A204.1 (cell line): ENCODE measurements around the gene JAM3.

Experiments used
- FAIRE-seq: peaks from 2 replicates; lab custom pipeline; 2012; peaks lifted over from hg19 to GRCh38; lab: Jason Lieb, UNC

JAM3 gene

DNA sequence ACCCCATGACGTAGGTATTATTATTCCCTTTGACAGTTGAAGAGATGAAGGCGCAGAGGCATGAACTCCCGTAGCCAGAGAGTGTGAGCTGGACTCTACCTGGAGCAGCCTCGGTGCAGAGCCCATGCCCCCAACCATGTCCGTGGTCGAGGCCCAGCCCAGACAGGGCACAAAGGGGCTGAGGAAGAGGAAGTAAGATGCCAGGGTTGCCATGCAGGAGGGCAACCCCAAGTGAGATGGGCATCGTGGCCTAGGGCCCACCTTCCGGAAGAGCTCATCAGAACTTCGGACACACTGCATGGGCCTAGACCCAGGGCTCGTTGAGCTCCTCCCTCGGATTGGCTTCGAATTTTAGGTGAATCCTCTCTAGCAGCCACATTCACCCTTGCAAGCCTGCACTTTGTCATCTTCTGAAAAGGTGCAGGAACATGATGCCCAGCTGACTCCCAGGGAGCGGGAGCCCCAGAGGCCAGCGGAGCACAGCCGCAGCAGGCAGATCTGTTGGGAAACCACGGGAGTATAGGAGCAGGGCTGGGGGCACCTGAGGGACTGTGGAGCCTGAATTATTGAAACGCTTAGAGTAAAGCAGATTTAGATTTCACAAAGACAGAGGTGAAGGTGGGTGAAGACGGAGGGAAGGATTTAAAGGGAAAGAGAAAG, 29.0 kb upstream of the JAM3 start:
- no peak for FAIRE-seq

DNA sequence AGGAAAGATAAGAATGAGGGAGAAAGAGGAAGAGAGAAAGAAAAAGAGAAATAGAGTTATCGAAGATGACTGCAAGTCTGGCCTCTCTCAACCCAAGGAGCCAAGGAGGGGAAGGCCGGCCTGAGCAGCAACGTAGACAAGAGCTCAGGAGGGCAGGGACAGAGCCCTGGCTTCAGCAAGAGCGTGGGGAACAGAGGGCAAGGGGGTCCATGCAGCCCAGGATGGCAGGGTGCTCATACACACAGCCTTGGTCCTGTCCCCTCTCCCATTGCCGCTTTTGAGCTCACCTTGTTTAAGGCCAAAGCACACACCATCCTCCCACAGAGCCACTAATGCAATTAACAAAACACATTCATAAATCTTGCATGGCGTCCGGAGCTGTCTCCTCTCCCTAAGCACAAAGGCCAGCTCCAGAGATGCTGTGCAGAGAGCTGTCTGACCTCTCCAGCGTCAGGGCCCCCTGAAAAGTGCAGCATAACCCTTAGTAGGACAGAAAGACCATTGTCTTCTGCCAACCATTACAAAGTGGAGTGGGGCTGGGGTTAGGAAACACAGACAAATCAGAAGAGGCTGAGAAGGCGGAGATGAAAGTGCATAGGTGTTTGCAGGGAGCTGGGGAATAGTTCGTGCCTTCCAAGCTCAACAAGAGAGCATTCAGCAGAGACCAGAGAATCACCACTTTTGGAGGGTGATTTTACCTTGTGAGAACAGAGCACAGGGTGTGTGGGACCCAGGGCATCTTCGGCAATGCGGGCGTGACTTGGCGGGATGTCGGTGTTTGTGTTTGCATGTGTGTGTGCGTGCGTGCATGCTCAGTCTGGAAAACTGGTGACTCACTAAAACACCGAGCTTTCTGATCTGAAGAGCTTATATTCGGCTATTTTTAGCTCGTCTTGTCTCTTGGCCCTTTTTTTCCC, 28.2 kb upstream of the JAM3 start:
- no peak for FAIRE-seq

DNA sequence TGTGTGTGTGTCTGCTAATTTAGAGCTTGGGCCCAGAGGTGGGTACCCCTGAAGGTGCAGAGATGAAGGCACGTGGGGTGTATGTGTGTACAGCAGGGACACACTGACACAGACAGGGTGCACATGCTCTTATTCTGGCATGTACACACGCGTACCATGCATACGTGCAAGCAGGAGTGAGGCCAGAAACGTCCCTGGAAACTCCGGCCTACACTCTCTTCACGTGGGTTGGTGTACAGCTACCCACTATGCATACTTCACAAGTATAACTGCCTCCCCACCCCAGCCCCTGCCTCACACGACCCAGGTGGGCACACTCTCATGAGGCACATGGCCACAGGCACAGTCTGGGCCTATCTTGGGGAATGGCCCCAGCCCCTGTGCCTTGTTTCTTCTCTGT, 27.5 kb upstream of the JAM3 start:
- no peak for FAIRE-seq

DNA sequence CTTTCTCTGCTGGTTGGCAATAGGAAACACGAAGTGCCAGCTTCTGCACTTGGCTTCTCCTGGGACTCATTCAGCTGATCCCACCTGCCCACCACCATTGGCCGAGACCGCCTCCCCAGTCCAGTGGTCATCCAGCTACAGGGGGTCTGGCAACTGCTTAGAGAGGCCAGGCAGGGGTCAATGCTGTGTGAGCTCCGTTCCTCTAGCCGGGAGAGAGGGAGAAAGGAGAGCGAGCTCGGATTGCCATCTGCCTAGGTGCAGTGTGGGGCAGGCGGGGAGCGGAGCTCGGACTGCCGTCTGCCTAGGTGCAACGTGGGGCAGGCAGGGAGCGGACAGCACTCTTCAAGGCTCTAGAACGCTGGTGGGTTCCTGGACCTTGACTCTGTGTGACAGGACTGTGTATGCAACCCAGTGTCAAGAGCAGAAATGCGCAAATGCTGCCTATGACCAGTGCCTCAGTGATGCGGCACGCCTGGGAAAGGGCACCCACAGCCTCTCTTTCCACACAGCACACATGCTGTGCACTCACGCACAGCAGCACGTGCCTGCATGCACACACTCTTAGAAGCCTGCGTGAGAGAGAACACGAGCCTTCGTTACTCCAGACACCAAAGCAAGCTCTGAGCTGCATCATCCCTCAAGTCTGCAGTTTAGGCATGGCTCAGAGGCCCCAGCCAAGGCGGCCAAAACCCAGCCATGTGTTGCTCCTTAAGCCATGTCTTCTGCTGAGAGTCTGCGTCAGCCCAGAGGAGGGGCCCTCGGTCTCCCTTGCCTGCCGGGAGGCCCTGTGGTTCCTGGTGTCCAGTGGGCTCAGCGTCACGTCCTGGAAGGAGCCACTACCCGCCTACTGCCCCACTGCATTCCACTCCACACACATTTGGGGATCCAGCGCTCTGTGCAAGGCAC, 26.8 kb upstream of the JAM3 start:
- FAIRE-seq = no peak

DNA sequence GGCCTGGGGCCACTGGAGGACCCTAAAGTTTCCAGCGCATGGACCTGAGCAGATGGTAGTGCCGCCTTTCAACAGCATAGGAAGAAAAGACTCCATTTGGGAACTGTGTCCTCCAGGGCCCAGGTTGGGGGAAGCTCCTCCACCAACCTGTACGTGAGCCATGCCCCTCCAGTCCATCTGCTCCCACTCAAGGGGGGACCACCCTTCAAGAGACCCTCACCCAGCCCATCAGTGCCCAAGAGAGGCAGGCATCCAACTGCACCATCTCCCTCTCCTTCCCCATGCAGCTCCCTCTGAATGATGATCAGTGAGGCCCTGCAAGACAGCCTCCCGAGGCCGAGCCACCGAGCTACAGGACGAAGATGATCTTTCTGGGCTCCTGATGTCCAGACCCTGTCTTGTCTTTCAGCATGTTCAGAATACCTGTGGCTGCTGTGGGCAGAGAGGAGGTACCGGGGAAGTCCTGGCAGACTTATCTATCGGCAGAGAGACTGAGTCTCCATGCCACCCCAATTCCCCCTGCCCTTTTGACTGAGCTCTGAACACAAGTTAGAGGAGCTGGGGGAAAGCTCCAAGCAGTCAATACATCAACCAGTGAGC, 25.0 kb upstream of the JAM3 start:
- no peak for FAIRE-seq

DNA sequence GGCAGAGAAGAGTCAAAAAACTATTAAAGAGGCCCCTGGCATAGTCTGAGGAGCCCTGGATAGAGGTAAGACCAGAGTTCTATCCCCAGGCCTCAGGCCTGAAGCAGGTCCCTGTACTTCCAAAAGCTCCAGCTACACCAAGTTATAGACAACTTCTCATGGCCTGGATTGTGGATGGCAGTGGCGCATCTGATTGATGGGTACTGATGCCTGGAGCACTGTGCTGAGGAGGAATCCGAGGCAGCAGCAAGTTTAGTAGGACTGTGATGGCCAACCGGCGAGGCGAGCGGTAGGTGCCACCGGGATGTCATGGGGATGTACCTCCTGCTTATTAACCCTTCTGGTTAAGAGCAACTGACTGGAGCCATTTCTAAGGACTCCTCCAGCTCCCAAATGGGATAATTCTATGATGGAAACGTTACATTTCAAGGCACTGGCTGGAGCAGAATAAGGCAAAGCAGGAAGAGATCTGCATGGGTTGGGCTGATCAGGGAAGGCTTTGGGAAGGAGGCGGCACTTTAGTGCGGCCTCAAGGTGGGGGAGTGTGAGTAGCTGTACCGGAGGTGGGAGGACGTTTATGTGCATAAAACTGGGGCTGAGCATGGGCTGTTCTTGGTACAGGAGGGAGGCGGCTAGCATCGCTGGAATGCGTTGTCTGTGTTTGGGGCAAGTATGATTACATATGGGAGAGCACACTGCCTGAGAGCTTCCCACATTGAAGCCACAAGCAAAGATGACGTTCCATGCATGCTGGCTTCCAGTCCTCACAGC, 24.2 kb upstream of the JAM3 start:
- no peak for FAIRE-seq

DNA sequence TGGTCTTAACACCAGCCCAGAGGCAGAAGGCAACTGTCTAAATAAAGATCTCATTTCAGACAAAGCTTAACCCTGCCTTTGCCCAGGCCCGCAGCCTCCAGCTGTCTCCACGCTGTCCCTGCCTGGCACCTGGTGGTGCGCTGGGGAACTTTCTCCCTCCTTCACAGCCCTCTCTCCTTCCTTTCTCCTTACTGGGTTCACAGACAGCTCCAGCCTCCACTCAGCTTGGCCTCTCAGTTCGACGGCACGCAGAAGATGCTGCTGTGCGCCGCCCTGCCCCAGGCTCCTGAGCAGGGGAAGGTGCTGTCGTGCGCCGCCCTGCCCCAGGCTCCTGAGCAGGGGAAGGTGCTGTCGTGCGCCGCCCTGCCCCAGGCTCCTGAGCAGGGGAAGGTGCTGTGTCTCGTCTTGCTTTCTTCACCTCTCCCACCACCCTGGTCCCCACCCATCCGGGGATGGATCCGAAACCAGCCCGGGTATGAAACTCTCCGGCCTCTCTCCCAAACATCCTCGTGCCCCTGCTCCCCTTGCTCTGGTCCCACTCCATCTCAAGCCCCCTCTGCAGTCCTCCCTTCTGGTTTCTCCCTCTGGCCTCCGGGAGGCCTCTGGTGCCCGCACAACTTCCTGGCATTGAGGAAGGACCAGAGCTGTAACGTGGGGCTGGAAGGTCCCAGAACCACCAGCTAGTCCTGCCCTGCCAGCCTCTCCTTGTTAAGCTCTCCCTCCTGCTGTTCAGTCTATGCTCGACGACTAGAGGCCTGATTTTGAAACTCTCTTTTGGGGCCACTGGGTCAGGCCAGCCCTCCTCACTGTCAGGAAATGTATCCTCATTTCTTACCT, 22.9 kb upstream of the JAM3 start:
- no peak for FAIRE-seq

DNA sequence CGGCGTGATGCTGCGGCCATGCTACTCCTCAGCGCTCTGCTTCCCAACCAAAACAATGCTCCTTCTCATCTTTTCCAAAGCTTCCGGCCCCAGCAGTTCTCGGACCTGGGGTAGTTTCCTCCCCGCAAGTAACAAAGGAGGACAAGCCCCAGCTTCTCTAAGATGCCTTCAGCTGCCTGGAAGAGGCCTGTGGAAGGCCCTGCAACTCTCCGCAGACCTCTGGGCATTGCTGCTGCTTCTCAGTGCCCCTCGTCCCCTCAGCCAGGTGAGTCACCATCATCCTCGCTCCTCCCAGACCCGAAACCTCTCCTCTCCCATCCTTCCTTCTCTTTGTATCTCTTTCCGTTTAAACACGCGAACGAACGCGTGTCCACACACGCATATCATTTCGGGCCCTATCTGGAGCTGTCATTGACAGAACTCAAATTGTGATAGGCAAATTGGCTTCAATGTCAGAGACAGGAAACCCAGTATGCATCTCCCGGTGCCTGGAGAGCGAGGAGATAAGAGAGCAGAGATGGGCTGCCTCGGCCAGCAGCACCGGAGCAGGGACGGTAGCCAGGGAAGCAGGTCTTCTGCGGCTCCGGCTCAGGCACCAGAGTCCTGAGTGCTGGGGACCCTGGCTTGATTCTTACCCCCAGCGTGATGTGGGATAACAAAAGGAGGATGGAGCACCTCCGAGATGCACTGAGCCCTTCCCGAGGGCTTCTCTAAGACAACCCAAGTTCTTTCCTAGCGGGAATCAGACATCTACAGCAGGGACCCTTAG, 22.0 kb upstream of the JAM3 start:
- no peak for FAIRE-seq

DNA sequence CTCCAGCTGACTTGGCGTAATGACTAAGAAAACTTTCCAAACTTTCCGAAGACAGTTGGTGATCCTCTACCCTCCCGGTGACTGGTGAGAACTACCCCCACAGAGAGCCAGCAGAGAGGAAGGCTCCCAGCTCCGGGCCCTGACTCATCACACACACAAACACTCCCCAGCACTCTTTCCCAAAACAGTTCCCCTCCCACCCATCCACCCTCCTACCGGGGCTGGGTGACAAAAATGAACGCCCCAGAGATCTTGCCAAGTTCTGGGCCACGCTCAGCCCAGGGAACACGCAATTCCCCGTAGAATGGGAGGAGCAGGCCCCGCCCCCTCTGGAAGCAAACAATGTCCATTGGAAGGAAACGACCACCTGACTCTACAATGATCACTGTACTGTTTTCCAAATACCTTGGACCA, 21.3 kb upstream of the JAM3 start:
- FAIRE-seq = no peak

DNA sequence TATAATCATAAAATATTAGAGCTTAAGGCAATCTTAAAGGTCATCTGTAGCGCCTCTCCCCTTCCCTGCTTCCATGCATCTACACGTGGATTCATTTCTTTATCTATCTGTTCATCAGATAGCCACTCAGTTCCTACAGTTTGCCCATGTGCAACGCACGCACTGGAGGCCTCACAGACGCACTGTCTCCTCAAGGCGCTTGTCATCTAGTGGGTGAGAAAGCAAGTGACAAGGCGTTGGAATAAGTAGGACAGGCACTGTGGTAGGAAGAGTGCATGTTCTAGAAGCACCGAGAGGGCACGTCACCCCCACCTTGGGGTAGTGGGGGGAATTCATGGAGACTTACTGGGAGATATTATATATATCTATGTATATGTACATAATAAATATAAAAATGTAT, 20.8 kb upstream of the JAM3 start:
- no peak for FAIRE-seq

DNA sequence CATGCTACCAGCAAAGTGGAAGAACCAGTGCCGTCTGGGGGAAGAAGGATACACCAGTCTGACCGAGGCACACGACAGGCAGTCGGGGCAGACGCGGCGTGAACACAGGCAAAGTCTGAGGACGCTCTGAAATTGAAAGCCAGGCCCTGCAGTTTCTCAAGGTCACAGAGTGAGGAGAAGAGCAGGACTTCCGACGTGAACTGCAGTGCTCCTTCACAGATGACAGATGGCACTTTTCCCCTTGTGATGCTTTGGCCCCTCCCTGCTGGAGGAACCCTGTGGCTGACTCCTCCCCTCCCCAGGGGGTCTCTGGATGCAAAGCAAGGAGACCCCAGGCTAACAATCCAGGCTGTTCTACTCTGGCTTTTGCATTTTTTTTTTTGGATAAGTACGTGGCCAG, 19.6 kb upstream of the JAM3 start:
- FAIRE-seq = no peak

DNA sequence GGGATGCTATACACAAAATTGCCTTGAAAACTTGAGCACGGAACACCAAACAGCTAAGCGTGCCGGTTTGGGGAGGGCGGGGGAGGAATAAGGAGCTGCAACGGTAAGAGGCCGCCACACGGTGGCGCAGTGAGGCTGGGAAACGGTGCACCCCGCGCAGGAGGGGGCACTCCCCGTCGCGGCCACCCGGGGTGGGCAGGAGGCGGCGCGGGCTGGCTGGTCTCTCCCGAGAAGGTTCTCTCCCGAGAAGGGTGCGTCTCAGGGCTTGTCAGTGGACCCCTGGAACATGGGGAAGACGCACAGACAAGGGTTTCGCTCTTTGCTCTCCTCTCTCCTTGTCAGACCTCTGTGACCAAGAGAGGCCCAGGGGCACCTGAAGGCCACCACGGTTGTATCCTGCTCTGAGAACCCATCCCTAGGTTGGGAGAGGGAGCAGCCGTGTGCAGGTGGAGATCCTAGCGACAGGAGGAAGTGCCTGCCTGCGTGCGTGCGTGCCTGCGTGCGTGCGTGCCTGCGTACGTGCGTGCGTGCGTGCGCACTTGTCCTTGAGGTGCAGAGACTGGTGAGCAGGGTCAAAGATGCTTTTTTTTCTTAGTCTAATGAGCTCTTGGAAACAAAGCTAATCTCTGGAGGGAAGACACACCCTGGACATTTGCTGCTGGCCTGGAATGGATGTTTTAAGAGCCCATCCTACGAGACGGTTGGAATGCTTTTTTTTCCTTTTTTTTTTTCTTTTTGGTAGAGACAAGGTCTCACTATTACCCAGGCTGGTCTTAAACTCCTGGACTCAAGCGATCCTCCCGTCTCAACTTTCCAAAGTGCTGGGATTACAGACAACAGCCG, 18.1 kb upstream of the JAM3 start:
- no peak for FAIRE-seq

DNA sequence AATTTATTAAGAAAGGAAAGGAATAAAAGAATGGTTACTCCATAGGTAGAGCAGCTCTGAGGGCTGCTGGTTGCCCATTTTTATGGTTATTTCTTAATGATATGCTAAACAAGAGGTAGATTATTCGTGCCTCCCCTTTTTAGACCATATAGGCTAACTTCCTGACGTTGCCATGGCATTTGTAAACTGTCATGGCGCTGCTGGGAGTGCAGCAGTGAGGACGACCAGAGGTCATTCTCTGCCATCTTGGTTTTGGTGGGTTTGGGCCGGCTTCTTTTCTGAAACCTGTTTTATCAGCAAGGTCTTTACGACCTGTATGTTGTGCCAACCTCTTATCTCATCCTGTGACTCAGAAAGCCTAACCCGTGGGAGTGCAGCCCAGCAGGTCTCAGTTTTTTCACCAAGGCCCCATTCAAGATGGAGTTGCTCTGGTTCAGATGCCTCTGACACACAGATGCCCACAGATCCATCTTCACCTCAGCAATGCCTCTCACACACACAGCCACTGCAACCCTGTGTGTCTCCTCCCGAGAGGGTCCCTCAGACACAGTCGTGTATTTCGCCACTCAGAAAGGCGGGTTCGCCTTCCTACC, 16.4 kb upstream of the JAM3 start:
- FAIRE-seq = no peak

DNA sequence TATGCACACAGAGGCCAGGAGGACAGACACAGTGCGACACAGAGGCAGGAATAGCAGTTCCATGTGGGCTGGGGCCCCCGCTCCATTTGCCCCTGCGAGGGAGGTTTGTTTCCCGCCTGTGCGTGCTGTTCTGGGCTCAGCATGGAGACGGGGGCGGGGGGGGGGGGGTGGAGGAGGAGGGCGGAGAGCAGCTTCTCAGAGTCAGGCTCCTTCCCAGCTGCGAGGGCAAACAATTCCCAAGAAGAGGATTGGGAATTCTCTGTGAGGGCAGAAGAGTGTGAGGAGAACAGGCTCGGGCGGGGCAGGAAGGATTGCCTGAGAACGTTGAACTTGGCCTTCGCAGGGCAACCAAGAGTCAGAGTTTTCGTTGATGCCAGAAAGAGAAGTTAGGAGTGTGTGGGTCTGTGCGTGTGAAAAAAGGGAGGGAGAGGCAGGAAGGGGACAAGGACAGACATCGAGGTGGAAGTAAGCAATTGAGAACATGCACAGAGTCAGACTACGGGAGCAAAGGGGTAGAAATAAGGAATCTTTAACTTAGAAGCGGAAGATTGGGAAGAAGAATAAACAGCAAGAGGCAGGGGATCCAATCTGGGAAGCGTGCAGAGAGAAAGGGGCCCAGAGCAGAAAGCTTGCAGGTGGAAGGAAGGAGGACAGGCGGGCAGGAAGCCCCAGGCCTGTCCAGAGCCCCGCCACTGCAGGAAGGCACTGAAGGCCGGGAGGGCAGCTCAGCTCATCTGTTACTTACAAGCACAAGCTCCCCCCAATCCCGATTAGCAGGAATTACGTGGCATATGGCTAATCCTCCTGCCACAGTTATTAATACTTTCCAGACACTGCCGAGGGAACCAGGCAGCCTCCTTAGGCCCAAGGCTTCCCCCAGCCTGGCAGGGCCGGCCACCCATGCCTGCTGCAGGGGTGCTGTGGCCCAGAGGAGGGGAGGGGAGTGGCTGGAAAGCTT, 15.6 kb upstream of the JAM3 start:
- FAIRE-seq = no peak

DNA sequence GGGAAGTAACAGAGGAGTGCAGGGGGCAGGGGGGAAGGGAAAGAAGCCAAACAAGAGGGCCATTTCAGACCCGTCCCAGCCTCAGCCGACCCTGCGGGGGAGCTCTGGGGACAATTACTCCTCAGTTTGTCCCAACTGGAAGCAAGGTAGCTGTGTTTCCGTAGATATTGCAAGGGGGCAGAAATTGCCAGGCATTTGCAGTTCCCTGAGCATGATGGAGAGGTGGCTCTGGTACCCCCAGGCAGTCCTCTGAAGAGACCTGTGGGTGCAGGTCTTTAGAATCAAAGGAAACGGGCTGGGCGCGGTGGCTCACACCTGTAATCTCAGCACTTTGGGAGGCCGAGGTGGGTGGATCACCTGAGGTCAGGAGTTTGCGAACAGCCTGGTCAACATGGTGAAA, 13.8 kb upstream of the JAM3 start:
- FAIRE-seq = no peak

DNA sequence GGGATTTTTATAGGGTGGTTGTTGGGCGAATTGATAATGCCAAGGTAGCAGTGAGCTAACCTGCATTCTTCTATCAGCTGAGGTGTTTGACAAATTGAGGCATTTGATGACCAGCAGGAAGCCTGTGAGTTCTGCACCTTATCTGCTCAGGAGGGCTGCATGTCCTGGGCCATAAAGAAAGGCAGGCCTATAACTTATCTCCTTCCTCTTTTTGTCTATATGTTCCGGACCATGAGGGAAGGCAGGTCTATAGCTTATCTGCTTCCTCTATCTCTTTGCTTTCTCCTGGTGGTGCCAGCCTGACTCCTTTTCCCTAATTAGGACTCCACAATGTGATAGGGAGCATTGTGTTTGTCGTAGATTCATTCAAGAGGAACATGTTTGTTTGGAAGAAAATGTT, 8.6 kb upstream of the JAM3 start:
- FAIRE-seq = no peak
